GM23248 (cell line): Measurements from ENCODE around the gene RANBP9.

Experiments used
- EZH2 ChIP-seq: fragments of 200-600 bp; sonication (generic); IDR thresholded peaks from 2 replicates; pipeline ENCODE4 v1.6.1; 2018; ENCODE audit warnings: antibody characterized with exemption, mild to moderate bottlenecking; ENCODE audit not compliant: insufficient read depth, poor library complexity, severe bottlenecking
- EZH2phosphoT487 ChIP-seq: fragments of 200-600 bp; sonication (generic); IDR thresholded peaks from 2 replicates; pipeline ENCODE4 v1.6.1; 2018; ENCODE audit warnings: antibody characterized with exemption, moderate library complexity, mild to moderate bottlenecking, low read depth; ENCODE audit not compliant: insufficient read depth

DNA sequence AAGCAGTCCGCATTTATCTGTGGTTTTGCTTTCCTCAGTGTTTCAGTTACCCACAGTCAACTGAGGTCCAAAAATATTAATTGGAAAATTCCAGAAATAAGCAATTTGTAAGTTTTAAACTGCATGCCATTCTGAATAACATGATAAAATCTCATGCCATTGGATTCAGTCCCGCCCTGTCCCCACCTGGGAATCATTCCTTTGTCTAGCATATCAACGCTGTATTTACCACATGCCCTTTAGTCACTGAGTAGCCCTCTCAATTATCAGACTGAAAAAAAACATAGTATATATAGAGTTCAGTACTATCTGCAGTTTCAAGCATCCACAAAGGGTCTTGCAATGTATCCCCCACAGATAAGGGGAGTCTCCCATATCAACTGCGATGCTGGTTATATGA lies 17.1 kb downstream of the RANBP9 start:
- TF ChIP-seq EZH2phosphoT487 (no peak), EZH2 (no peak)
